Testis (tissue), 2 donors: ENCODE data around the gene MYO1A.

Experiments
- CTCF ChIP-seq, 3 experiments: fragments of 450-650 bp in 2 of 3; fragments of 200-600 bp in 1 of 3; sonication (generic) in 1 of 3; IDR thresholded peaks; one replicate each; pipeline ENCODE4 v1.5.1; 2016 to 2019; ENCODE audit warnings: antibody characterized with exemption in 3 of 3, mild to moderate bottlenecking in 2 of 3, moderate library complexity in 1 of 3
- POLR2A ChIP-seq: fragments of 450-650 bp; IDR thresholded peaks from one replicate; pipeline ENCODE4 v1.6.1; 2017; ENCODE audit warnings: antibody characterized with exemption, mild to moderate bottlenecking, moderate library complexity

- TF ChIP-seq CTCF (IDR thresholded peaks at IDR 0.05), result no peak
- no peak for TF ChIP-seq POLR2A
These were observed 31.0 kb downstream of the MYO1A start for GRCh38 chr12:57018906-57019305.
